ENCODE results near the gene ATP8A2. TPM values are rescaled to one million over a fixed set of nuclear protein-coding genes. Genes with fewer than 3 reads are reported as not detected.

ATP8A2 gene
- polyA plus RNA-seq, 1 donor from 2014 or later = 11.9 TPM

DNA sequence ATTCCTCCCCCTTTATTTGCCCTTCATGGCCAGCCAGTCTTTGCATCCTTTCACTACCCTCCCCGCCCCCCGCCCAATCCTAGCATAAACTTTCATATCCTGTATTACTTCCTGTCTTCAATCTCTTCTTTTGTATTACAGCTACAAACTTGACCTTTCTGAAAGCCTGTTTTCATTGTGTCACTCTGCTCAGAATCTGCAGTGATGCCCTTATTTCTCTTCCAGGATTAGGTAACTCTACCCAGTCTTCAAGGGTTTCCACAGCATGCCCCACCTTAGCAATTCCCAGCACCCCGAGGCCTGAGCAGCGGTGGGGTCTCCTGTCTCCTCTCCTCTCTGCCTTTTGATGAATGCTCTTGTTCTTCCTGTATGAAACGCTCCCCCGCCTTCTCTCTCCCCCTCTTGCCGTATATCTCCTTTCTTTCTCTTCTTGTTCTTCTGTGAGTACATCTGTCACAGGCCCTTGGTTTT, 534.5 kb downstream of the ATP8A2 start:
- Histone ChIP-seq H3K27ac (ENCODE audit: low read length) (no peak overlapping the region), H3K9ac (ENCODE audit: low read length) (no peak overlapping the region), H3K4me3 (ENCODE audit: low read length) (no peak overlapping the region), H3F3A (ENCODE audit: insufficient read depth, low read length, poor library complexity, severe bottlenecking) (no peaks in the 10 kb centered on the region), H3K36me3 (ENCODE audit: insufficient read depth, low read length) (no peaks in the 10 kb centered on the region), H3K9me3 (ENCODE audit: low read length) (no peaks in the 10 kb centered on the region), H4K20me1 (ENCODE audit: insufficient read depth) (no peaks in the 10 kb centered on the region), H3K4me2 (ENCODE audit: low read length) (no peak overlapping the region), H3K9me2 (ENCODE audit: insufficient read depth, low read length) (no peaks in the 10 kb centered on the region), H3K79me2 (replicated peaks; ENCODE audit: insufficient read depth, low read length) (no peaks in the 10 kb centered on the region), H3K27me3 (ENCODE audit: insufficient read depth, low read depth, low read length) (no peaks in the 10 kb centered on the region), H2AFZ (ENCODE audit: low read depth, low read length) (no peak overlapping the region)
- no peak for TF ChIP-seq POLR2AphosphoS5 (IDR thresholded peaks at IDR 0.05)
- TF ChIP-seq SMC3 (conservative IDR thresholded peaks at IDR 0.05; ENCODE audit: poor library complexity) = no peak
- no peak for TF ChIP-seq EZH2 (IDR thresholded peaks at IDR 0.05; ENCODE audit: borderline replicate concordance, insufficient read depth, low read length, poor library complexity, severe bottlenecking)
- no peak for TF ChIP-seq MXI1 (conservative IDR thresholded peaks at IDR 0.05; ENCODE audit: poor library complexity, severe bottlenecking)
- TF ChIP-seq RAD21 (conservative IDR thresholded peaks at IDR 0.05) = no peak
- TF ChIP-seq, protein P1, sequence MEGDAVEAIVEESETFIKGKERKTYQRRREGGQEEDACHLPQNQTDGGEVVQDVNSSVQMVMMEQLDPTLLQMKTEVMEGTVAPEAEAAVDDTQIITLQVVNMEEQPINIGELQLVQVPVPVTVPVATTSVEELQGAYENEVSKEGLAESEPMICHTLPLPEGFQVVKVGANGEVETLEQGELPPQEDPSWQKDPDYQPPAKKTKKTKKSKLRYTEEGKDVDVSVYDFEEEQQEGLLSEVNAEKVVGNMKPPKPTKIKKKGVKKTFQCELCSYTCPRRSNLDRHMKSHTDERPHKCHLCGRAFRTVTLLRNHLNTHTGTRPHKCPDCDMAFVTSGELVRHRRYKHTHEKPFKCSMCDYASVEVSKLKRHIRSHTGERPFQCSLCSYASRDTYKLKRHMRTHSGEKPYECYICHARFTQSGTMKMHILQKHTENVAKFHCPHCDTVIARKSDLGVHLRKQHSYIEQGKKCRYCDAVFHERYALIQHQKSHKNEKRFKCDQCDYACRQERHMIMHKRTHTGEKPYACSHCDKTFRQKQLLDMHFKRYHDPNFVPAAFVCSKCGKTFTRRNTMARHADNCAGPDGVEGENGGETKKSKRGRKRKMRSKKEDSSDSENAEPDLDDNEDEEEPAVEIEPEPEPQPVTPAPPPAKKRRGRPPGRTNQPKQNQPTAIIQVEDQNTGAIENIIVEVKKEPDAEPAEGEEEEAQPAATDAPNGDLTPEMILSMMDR (IDR thresholded peaks at IDR 0.05; ENCODE audit: poor library complexity, severe bottlenecking) = no peak
- TF ChIP-seq EP300 (conservative IDR thresholded peaks at IDR 0.05; ENCODE audit: poor library complexity, severe bottlenecking) = no peak
- no peak for TF ChIP-seq TAF1 (IDR thresholded peaks at IDR 0.05; ENCODE audit: low read depth)
- TF ChIP-seq, protein P2, sequence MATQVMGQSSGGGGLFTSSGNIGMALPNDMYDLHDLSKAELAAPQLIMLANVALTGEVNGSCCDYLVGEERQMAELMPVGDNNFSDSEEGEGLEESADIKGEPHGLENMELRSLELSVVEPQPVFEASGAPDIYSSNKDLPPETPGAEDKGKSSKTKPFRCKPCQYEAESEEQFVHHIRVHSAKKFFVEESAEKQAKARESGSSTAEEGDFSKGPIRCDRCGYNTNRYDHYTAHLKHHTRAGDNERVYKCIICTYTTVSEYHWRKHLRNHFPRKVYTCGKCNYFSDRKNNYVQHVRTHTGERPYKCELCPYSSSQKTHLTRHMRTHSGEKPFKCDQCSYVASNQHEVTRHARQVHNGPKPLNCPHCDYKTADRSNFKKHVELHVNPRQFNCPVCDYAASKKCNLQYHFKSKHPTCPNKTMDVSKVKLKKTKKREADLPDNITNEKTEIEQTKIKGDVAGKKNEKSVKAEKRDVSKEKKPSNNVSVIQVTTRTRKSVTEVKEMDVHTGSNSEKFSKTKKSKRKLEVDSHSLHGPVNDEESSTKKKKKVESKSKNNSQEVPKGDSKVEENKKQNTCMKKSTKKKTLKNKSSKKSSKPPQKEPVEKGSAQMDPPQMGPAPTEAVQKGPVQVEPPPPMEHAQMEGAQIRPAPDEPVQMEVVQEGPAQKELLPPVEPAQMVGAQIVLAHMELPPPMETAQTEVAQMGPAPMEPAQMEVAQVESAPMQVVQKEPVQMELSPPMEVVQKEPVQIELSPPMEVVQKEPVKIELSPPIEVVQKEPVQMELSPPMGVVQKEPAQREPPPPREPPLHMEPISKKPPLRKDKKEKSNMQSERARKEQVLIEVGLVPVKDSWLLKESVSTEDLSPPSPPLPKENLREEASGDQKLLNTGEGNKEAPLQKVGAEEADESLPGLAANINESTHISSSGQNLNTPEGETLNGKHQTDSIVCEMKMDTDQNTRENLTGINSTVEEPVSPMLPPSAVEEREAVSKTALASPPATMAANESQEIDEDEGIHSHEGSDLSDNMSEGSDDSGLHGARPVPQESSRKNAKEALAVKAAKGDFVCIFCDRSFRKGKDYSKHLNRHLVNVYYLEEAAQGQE (IDR thresholded peaks at IDR 0.05; ENCODE audit: borderline replicate concordance) = no peak

GRCh38 chr13:25908366-25908765, 536.6 kb downstream of the ATP8A2 start:
- no peak overlapping the region for H2AFZ ChIP-seq (ENCODE audit: low read depth, low read length)
- H3K27me3 ChIP-seq (ENCODE audit: insufficient read depth, low read depth, low read length) = no peaks in the 10 kb centered on the region
- H3K79me2 ChIP-seq (replicated peaks; ENCODE audit: insufficient read depth, low read length) = no peaks in the 10 kb centered on the region
- TF ChIP-seq EP300 (conservative IDR thresholded peaks at IDR 0.05; ENCODE audit: poor library complexity, severe bottlenecking) = no peak
- TF ChIP-seq EZH2 (IDR thresholded peaks at IDR 0.05; ENCODE audit: borderline replicate concordance, insufficient read depth, low read length, poor library complexity, severe bottlenecking) = no peak
- no peak for TF ChIP-seq RAD21 (conservative IDR thresholded peaks at IDR 0.05)
- TF ChIP-seq TAF1 (IDR thresholded peaks at IDR 0.05; ENCODE audit: low read depth) = no peak
- TF ChIP-seq SMC3 (conservative IDR thresholded peaks at IDR 0.05; ENCODE audit: poor library complexity) = no peak
- TF ChIP-seq, protein P2 (IDR thresholded peaks at IDR 0.05; ENCODE audit: borderline replicate concordance) = no peak
- H3K9me2 ChIP-seq (ENCODE audit: insufficient read depth, low read length) = no peaks in the 10 kb centered on the region
- peaks cover 4% of the 10 kb centered on the region for H3F3A ChIP-seq (ENCODE audit: insufficient read depth, low read length, poor library complexity, severe bottlenecking)
- H3K36me3 ChIP-seq (ENCODE audit: insufficient read depth, low read length) = no peaks in the 10 kb centered on the region
- H3K27ac ChIP-seq (ENCODE audit: low read length) = no peak overlapping the region
- no peaks in the 10 kb centered on the region for H4K20me1 ChIP-seq (ENCODE audit: insufficient read depth)
- no peaks in the 10 kb centered on the region for H3K9me3 ChIP-seq (ENCODE audit: low read length)
- no peak overlapping the region for H3K9ac ChIP-seq (ENCODE audit: low read length)
- no peak overlapping the region for H3K4me2 ChIP-seq (ENCODE audit: low read length)
- H3K4me3 ChIP-seq (ENCODE audit: low read length) = no peak overlapping the region
